Lower lobe of right lung (tissue), 2 donors: ENCODE results near the gene PCDHB12. TPM values are rescaled to one million over a fixed set of nuclear protein-coding genes. Genes with fewer than 3 reads are reported as not detected.
"Not testable (repeated sequence)": the region's sequence is repeated elsewhere in the genome, so short reads cannot be mapped to it uniquely, and the experiment has no call there.

Experiments
- ATAC-seq, 2 donors: fragments of 200-7000 bp; cut with Tn5 transposase; one replicate each; pipeline ENCODE4 v1.9.1; 2020 to 2022; ENCODE audit warnings: mild to moderate bottlenecking in 2 of 2, moderate library complexity in 2 of 2
- DNase-seq: peaks from one replicate; pipeline ENCODE4 v3.0.0-alpha.2; 2020
- H3K27ac ChIP-seq: fragments of 200-600 bp; one replicate; pipeline ENCODE4 v1.8.0; 2022
- H3K27me3 ChIP-seq: fragments of 200-600 bp; one replicate; pipeline ENCODE4 v1.8.0; 2022; ENCODE audit warnings: low read depth
- H3K36me3 ChIP-seq: fragments of 200-600 bp; one replicate; pipeline ENCODE4 v1.8.0; 2022; ENCODE audit warnings: mild to moderate bottlenecking
- H3K4me1 ChIP-seq: fragments of 200-600 bp; one replicate; pipeline ENCODE4 v1.8.0; 2022
- H3K4me3 ChIP-seq: fragments of 200-600 bp; one replicate; pipeline ENCODE4 v1.8.0; 2022; ENCODE audit warnings: mild to moderate bottlenecking
- H3K9me3 ChIP-seq: fragments of 200-600 bp; one replicate; pipeline ENCODE4 v1.8.0; 2022
- intact Hi-C: fragments of 100-400 bp; cut with DNase I; formaldehyde crosslinking; loops from one replicate; pipeline ENCODE4 v1.11.0; 2022
- long read RNA-seq: library from polyadenylated mRNA; unstranded; transcript quantifications from one replicate; pipeline ENCODE4 v2.0.0, GENCODE V29; 2021
- total RNA-seq: library from RNA; stranded (reverse); fragmentation: NEBNext Ultra II Directional; extraction: Animal tissue kit (Norgen Biotek cat#: 25700); gene quantifications from one replicate; pipeline ENCODE4 v1.2.1, GENCODE V29; 2021
- TF ChIP-seq, protein P1 (sequence below): fragments of 200-600 bp; IDR thresholded peaks from one replicate; pipeline ENCODE4 v1.8.0; 2022; ENCODE audit warnings: antibody characterized with exemption, mild to moderate bottlenecking
- donor health status: DM: no; HTN: yes; CAD: no; lungs with severe emphysema.

The PCDHB12 gene
- total RNA-seq = 1.7 TPM
- long read RNA-seq = 0 reads

DNA sequence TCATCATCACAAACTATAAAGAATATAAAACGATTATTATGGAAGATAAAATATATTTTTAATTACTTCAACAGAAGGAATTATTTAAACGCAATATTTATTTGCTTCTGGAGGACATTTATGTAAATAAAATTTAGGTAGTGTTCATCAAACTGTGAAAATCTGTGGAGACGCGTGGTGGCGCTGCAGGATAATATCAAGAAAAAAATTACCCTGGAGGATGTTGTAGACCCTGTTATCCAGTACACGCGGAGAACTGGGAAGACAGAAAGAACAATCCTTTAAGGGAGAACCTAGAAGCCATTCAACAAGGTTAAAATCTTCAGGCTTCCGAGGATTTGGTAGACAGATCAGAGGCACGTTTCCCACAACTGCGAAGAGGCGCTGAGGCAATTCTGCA is at the start of gene PCDHB12:
Gene PCDHB12 (plus strand): TSS at position 242 of the 400 bp plus-strand sequence. CDS start 189 bp downstream, outside the sequence.
- ATAC-seq (no peak), DNase-seq (no peak)
- no peaks in the 10 kb centered on the region for H3K36me3 ChIP-seq
- peak within 1 kb of the TSS; percentile 11 for H3K4me3 ChIP-seq
- TF ChIP-seq, protein P1, sequence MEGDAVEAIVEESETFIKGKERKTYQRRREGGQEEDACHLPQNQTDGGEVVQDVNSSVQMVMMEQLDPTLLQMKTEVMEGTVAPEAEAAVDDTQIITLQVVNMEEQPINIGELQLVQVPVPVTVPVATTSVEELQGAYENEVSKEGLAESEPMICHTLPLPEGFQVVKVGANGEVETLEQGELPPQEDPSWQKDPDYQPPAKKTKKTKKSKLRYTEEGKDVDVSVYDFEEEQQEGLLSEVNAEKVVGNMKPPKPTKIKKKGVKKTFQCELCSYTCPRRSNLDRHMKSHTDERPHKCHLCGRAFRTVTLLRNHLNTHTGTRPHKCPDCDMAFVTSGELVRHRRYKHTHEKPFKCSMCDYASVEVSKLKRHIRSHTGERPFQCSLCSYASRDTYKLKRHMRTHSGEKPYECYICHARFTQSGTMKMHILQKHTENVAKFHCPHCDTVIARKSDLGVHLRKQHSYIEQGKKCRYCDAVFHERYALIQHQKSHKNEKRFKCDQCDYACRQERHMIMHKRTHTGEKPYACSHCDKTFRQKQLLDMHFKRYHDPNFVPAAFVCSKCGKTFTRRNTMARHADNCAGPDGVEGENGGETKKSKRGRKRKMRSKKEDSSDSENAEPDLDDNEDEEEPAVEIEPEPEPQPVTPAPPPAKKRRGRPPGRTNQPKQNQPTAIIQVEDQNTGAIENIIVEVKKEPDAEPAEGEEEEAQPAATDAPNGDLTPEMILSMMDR = peak; percentile 17
- no peak within 1 kb of the TSS for H3K27ac ChIP-seq
- H3K9me3 ChIP-seq = peaks cover 23% of the 10 kb centered on the region
- no peaks in the 10 kb centered on the region for H3K4me1 ChIP-seq
- intact Hi-C loops = no loop called here
- peaks cover 4% of the 10 kb centered on the region for H3K27me3 ChIP-seq

- intact Hi-C loops = no loop called here
- ATAC-seq = no peak
Observed at GRCh38 chr5:141172381-141173204, 35.9 kb upstream of the PCDHB12 start, which contains the start of gene PCDHB7. Gene PCDHB7, plus strand, starts transcription at chr5:141172644. Its CDS starts 192 bp downstream, at chr5:141172836.

DNA sequence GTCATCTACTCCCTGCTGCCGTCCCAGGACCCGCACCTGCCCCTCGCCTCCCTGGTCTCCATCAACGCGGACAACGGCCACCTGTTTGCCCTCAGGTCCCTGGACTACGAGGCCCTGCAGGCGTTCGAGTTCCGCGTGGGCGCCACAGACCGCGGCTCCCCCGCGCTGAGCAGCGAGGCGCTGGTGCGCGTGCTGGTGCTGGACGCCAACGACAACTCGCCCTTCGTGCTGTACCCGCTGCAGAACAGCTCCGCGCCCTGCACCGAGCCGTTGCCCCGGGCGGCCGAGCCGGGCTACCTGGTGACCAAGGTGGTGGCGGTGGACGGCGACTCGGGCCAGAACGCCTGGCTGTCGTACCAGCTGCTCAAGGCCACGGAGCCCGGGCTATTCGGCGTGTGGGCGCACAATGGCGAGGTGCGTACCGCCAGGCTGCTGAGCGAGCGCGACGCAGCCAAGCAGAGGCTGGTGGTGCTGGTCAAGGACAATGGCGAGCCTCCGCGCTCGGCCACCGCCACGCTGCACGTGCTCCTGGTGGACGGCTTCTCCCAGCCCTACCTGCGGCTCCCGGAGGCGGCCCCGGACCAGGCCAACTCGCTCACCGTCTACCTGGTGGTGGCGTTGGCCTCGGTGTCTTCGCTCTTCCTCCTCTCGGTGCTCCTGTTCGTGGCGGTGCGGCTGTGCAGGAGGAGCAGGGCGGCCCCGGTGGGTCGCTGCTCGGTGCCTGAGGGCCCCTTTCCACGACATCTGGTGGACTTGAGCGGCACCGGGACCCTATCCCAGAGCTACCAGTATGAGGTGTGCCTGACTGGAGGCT is 34.0 kb upstream of the PCDHB12 start:
- peaks cover 28% of the 10 kb centered on the region for H3K9me3 ChIP-seq
- intact Hi-C loops, ATAC-seq, DNase-seq, H3K27ac ChIP-seq, H3K4me3 ChIP-seq, H3K4me1 ChIP-seq, H3K36me3 ChIP-seq: not testable (repeated sequence)
- H3K27me3 ChIP-seq = peaks cover 25% of the 10 kb centered on the region

More at GRCh38 chr5:141172381-141173204, 35.9 kb upstream of the PCDHB12 start, which contains the start of gene PCDHB7:
- H3K36me3 ChIP-seq = no peaks in the 10 kb centered on the region
- H3K4me3 ChIP-seq = peak within 1 kb of the TSS; percentile 13
- H3K27ac ChIP-seq = no peak within 1 kb of the TSS
- TF ChIP-seq, protein P1 = peak; percentile 39
- peaks cover 18% of the 10 kb centered on the region for H3K9me3 ChIP-seq
- peaks cover 26% of the 10 kb centered on the region for H3K27me3 ChIP-seq
- H3K4me1 ChIP-seq = no peaks in the 10 kb centered on the region
- DNase-seq = no peak

GRCh38 chr5:141175933-141176332 is 32.6 kb upstream of the PCDHB12 start:
- Histone ChIP-seq H3K27me3 (peaks cover 25% of the 10 kb centered on the region), H3K27ac (no peak overlapping the region), H3K9me3 (peaks cover 28% of the 10 kb centered on the region), H3K4me3 (no peak overlapping the region), H3K36me3 (no peaks in the 10 kb centered on the region), H3K4me1 (no peaks in the 10 kb centered on the region)
- no peak for ATAC-seq
- TF ChIP-seq, protein P1 = no peak
- DNase-seq = no peak
- intact Hi-C loops = no loop called here

- H3K4me1 ChIP-seq, H3K27ac ChIP-seq, H3K4me3 ChIP-seq, intact Hi-C loops, H3K36me3 ChIP-seq, DNase-seq: not testable (repeated sequence)
- TF ChIP-seq, protein P1 = peak; percentile 10
- Histone ChIP-seq H3K9me3 (peaks cover 30% of the 10 kb centered on the region), H3K27me3 (peaks cover 27% of the 10 kb centered on the region)
- peak in 1 of 2 donors; percentile 48 for ATAC-seq
Observed at GRCh38 chr5:141177577-141178191, 30.8 kb upstream of the PCDHB12 start, which contains the start of gene PCDHB8. Gene PCDHB8, plus strand, starts transcription at chr5:141177790. Its CDS starts 245 bp downstream, at chr5:141178035.

- H3K4me3 ChIP-seq, H3K4me1 ChIP-seq, H3K36me3 ChIP-seq, H3K27ac ChIP-seq, ATAC-seq, intact Hi-C loops, DNase-seq: not testable (repeated sequence)
- peaks cover 39% of the 10 kb centered on the region for H3K9me3 ChIP-seq
- H3K27me3 ChIP-seq = peaks cover 28% of the 10 kb centered on the region
Observed at GRCh38 chr5:141179371-141179770, 29.1 kb upstream of the PCDHB12 start.

DNA sequence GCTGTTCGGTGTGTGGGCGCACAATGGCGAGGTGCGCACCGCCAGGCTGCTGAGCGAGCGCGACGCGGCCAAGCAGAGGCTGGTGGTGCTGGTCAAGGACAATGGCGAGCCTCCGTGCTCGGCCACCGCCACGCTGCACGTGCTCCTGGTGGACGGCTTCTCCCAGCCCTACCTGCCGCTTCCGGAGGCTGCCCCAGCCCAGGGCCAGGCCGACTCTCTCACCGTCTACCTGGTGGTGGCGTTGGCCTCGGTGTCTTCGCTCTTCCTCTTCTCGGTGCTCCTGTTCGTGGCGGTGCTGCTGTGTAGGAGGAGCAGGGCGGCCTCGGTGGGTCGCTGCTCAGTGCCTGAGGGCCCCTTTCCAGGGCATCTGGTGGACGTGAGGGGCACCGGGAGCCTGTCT is 28.6 kb upstream of the PCDHB12 start:
- Histone ChIP-seq H3K9me3 (peaks cover 39% of the 10 kb centered on the region), H3K27me3 (peaks cover 24% of the 10 kb centered on the region)
- DNase-seq, intact Hi-C loops, H3K36me3 ChIP-seq, ATAC-seq, H3K4me1 ChIP-seq, H3K27ac ChIP-seq, H3K4me3 ChIP-seq: not testable (repeated sequence)
